GM18873 (cell line): ENCODE results near the gene FAM174B.

ENCODE experiments used
- ATAC-seq: cut with Tn5 transposase; IDR thresholded peaks from one replicate; pipeline ENCODE4 v1.9.1; 2021; ENCODE audit warnings: mild to moderate bottlenecking, moderate library complexity, moderate number of reproducible peaks; ENCODE audit not compliant: unreplicated experiment, low FRiP score

Gene FAM174B

DNA sequence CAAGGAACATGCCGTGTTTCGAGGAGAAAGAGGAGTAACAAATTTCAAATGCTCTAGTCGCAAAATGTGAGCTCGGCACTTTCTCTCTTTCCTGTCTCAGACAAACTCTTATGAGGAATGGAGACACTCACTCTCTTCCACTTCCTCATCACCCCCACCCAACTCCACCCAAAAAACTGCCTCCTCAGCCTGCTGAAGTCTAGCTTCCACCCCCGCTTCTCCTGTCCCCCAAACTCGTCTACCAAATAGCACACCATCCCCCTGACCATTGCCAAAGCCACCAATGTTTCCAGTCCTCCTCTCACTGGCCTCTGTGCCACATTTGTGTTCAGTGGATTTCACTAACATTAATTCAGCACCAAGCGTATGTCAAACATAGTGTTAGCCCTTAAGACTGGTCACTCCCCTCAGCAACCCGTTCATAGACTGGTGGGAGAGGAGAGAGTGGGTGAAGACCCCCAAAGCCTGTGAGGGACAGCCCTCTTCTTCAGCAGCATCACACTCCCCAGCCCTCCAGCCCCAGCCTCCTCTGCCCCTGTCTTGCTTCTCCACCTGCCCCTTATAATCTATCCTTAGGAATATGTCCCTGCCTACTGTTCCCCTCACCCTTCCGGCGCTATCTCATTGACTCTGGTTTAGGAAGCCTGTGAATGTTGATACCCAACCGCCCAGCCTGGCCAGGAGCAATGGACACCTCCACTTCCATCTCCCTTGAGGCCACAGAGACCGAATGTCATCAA lies 77.3 kb downstream of the FAM174B start:
- no peak for ATAC-seq

DNA sequence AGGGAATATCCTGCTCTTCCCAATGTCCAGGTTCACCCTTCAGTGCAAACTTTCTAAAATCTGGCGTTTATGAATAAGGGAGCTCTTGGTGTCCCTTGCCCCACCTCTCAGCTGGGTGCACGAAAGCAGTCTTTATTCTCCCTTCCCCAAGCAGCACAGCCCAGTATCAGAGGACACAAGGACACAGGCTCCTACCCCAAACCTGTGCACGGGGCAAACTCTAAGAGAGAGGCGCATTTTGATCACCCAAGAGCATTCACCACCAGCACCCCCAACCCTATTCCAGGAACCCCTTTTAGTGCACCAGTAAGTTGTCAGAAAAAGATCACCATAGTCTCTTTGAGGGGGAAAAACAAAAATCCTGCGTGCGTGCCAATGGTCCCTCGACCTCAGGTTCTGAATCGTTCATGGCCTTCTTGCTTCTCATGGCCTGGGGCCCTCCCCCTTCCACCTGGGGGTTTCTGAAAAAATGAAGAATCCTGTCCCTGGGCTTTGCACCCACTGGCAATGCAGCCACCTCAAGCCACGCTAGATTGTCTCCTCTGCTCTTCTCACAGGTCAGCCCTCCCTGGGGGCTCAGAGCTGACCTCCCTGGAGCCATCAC lies 78.9 kb downstream of the FAM174B start:
- no peak for ATAC-seq

DNA sequence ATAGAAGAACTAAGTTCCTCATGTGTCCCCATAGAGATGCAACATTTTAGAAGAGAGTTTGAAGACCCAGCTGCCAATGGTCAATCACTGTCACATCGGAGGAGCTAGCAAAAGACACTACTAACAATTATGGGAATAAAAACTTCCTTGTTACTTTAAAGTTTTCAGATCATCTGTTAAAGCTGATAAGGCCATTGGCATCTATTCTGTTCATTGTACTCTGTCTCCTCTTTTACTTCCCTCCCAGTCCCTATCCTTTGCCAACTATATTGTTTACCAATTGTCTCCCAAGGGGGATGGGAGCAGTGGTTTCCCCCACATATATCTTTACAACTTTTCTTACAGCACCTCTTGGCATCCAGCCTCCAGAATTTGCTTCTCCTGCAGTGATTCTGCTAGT lies 81.0 kb downstream of the FAM174B start:
- no peak for ATAC-seq

DNA sequence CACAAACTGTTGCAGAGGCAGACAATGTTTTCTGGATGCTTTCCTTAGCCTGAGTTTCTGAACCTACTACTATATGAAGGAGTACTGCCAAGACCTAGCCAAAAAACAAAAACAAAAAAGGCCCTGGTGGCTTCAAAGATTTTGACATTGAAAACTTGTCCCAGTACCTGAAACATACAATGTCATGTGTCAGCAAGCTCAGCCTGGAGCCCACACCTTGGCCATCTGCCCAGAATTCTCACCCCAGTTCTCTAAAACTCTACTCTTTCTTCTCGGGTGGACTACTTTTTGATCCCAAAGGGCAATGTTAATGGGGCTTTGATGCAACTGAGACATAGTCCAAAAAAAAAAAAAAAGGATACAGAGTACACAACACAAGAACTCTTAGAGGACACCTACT lies 81.4 kb downstream of the FAM174B start:
- no peak for ATAC-seq

DNA sequence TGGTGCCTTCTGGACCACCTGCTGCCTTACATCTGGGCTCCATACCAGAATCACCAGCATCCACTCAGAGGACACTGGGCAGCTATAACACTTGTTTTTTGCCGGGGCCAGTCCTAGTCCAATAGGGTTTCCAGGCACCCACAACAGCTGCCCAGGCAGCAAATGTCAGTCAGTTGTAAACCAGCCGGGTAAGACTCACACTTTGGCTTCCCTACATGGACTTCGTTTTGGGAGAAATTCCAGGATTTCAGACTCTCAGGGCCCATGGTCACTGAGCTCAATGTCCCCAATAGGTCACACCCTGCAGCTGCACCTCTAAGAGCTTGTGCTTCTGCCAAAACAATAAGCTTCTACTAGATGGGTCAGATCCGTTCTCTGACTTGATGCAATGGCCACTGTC lies 83.8 kb downstream of the FAM174B start:
- no peak for ATAC-seq

DNA sequence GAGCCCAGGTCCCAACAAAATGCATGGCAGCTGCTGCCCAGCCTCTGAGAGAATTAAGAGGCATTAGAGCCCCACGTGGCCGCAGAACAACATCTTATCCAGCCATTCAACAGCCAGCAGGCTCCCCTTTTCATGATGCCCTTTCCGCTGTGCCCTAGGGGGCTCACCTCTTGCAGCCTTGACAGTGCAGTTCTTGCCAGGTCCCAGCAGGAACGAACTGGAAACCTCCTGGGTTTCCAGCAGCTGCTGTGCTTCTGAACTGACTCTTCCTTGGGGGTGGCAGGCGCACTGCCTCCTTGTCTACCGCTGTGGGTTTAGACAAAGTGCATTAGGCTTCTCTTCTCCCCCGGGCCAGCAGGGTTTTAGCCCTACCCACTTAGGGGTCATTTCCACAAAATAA lies 85.2 kb downstream of the FAM174B start:
- no peak for ATAC-seq

DNA sequence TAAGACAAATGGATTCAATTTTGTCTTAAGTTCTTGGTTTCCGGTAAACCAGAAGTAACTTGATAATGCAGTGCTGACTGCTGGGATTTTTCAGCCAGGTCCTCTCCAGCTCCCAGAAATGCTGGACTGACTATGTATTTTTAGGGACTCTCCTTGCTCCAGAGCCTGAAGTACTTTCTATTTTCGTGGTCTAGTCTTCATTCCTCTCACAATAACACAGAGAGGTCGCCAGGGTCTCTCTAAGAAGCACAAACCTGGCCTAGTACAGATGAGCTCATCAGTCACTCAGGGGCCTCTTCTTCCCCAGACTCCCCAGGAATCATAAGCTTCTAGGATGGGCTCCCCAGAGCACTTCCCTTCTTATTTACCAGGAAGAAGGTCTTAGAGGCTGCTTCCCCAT lies 85.8 kb downstream of the FAM174B start:
- no peak for ATAC-seq
